ENCODE measurements around the gene KCNA10.

- TF ChIP-seq CTCF (IDR thresholded peaks at IDR 0.05), result no peak
- no peak for TF ChIP-seq POLR2AphosphoS5 (IDR thresholded peaks at IDR 0.05)
- no peak for TF ChIP-seq POLR2A (IDR thresholded peaks at IDR 0.05)
Observed at GRCh38 chr1:110551278-110551809, 32.4 kb upstream of the KCNA10 start.

Measured in prostate gland (tissue), 2 donors.